GM10266 (cell line): ENCODE measurements around the gene ADTRP.

Source experiments
- DNase-seq: peaks from one replicate; pipeline ENCODE4 v3.0.0; 2012; ENCODE audit errors: extremely low spot score
- TF ChIP-seq, protein P1 (sequence below): IDR thresholded peaks from 2 replicates; pipeline ENCODE4 v1.5.1; 2012; ENCODE audit warnings: mild to moderate bottlenecking, low read depth; ENCODE audit not compliant: control insufficient read depth, insufficient read depth; ENCODE audit errors: missing control alignments

Gene ADTRP

DNA sequence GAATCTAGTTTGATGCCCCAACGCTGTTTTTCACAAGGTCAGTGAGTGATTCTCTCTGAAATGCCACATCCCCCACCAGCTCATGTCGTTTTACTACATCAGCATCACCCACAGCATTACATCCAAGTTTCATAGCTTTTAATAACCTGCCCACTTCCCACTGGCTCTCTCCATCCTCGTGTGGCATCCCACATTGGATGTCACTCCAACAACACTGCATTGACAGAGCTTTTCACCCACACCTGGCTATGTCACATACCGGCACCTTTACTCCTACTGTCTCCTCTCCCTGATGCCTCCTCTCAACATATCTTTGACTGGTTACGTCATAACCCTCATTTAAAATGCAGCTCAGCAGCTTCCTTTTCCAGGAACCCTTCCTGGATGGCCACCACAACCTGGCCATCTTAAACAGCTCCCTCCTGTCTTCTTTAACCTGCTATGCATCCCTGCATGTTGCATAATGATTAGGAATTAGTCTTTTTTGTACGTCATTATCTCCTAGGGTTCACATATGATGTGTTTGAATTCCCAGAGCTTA is 5.0 kb upstream of the ADTRP start:
- TF ChIP-seq, protein P1, sequence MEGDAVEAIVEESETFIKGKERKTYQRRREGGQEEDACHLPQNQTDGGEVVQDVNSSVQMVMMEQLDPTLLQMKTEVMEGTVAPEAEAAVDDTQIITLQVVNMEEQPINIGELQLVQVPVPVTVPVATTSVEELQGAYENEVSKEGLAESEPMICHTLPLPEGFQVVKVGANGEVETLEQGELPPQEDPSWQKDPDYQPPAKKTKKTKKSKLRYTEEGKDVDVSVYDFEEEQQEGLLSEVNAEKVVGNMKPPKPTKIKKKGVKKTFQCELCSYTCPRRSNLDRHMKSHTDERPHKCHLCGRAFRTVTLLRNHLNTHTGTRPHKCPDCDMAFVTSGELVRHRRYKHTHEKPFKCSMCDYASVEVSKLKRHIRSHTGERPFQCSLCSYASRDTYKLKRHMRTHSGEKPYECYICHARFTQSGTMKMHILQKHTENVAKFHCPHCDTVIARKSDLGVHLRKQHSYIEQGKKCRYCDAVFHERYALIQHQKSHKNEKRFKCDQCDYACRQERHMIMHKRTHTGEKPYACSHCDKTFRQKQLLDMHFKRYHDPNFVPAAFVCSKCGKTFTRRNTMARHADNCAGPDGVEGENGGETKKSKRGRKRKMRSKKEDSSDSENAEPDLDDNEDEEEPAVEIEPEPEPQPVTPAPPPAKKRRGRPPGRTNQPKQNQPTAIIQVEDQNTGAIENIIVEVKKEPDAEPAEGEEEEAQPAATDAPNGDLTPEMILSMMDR: no peak
- DNase-seq: no peak

DNA sequence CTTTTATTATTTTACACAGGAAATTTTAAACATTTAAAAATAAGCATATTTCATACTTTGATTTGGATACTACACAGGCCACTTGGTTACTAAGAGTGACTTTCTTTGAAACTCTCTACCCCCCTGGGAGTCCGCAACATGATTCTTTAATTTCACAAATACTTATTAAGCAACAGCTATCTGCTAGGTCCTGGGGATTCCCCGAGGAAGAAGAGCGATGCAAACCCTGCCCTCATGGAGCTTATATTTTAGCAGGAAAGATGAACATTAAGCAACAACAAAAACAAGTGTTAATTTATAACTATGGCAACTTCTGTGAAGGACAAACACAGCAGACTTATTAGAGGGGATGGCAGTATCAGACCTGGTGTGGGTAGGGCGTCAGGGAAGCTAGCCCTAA is 3.9 kb upstream of the ADTRP start:
- no peak for DNase-seq
- TF ChIP-seq, protein P1: no peak

DNA sequence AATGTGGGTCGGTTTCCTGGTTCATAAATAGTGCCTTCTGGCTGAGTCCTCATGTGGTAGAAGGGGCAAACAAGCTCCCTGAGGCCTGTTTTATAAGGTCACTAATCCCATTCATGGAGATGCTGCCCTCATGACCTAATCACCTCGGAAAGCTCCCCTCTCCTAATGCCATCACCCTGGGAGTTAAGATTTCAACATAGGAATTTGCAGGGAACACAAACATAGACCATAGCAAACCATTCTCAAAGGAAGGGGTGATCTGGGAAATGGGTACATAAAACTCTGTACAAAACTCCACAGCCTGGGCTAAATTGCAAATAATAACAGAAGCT is 1.5 kb upstream of the ADTRP start:
- DNase-seq: no peak
- TF ChIP-seq, protein P1: no peak

DNA sequence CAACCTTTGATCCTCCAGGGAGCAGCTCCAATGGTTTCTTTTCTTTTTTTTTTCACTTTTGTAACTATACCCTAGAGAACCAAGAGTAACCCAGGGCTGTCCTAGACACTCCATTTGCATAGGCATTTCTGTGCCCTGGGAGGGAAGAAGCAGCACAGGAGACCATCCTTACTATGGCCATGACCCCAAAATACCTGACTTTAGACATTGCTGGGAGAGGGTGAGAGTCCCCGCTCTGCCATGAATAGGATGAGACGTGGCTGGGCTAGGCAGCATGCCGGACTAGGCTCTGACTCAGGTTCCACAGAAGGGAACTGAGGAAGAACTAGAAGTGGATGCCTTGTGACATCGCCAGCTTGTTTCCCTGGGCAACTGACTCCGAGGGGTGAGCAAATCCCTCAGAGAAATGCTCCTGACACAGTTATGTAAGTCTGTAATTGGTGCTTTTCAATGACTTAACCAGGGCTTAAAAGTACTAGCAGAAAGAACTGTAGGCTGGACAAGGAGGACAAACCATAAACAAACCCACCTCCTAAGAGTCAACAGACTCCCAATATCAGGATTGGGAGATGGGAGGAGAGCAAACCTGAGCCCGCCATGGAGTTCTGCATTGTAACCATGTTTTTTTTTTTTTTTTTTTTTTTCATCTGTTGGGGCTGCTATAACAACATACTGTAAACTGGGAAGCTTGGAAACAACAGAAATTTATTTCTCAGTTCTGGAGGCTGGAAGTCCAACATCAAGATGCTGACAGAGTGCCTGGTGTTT is 910 bp upstream of the ADTRP start:
- TF ChIP-seq, protein P1: no peak
- DNase-seq: no peak

DNA sequence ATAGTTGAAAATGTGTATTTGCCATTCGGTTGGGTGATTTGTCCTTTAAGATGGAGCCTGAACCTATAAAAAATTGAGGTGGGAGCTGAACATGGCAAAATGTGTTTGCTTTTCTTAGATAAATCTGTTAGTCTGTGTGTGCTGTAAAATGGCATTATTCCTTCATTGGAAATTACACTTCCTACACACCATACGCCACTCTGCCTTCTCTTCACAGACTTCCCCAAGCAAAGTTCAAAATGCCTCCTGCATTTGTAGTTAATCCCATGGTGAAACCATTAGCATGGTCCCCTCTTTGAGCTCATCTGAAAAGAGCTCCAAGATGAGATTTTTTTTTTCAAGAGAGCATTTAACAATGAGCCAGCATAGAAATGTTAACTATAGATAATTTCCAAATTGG is 567 bp downstream of the ADTRP start:
- DNase-seq: no peak
- TF ChIP-seq, protein P1: no peak

DNA sequence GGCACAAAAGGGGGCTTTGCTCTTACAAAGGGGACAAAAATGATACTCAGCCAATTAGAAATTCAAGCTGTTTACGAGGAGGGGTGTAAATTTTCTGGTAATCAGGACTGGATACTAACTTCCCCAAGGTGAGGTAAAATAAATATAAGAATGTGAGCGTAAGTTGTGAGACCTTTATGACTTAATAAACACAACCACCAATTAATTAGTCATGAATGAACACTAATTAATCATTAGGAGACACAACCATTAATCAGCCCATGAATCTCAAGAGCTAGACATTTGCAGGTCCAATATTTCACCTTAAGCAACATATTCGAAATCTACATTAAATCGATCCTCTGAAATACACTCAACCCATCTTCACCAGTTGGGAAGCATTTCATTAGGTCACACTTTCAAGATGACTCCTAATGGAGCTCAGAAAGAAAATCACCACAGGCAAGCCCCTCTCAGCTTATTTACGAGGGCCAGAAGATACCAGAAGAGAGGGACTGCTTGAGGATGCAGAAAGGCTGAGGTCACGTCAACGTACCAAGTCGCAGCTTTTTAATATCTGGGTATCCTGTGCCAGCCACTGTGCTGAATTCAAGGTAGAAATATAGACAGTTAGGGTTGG is 2.7 kb downstream of the ADTRP start:
- TF ChIP-seq, protein P1: no peak
- no peak for DNase-seq

DNA sequence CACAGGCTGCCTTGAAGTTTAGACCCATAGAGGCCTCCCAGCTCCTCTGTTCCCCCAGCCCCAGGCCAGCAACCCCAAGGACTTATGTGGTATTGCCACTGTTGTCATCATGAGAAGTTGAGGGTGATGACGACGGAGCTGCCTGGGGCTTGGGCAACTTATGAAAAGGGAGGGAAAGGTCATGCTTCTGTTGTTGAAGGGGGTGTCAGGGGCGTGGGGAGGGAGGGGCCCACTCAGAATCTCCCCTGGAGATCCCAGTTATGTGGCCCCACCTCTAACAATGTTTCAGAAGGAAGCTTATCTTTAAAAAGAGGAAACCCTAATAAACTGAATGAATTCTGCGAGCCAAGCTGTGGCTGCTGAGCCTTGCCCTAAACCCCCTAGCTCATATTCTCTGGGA is 4.2 kb downstream of the ADTRP start:
- no peak for DNase-seq
- TF ChIP-seq, protein P1: no peak
